GM21423 (cell line): ENCODE results near the gene BMPR2.
"Not testable (repeated sequence)": the region's sequence is repeated elsewhere in the genome, so short reads cannot be mapped to it uniquely, and the experiment has no call there.

Experiments
- ATAC-seq: cut with Tn5 transposase; IDR thresholded peaks from one replicate; pipeline ENCODE4 v1.9.1; 2021; ENCODE audit warnings: mild to moderate bottlenecking, moderate library complexity; ENCODE audit not compliant: unreplicated experiment

BMPR2 gene

GRCh38 chr2:202514732-202515131 lies 138.6 kb downstream of the BMPR2 start:
- ATAC-seq: no peak

GRCh38 chr2:202519453-202519852 lies 143.3 kb downstream of the BMPR2 start:
- ATAC-seq: no peak

- ATAC-seq: no peak
Observed at GRCh38 chr2:202521470-202521869, 145.3 kb downstream of the BMPR2 start.

GRCh38 chr2:202529389-202529788 lies 153.3 kb downstream of the BMPR2 start:
- no peak for ATAC-seq

DNA sequence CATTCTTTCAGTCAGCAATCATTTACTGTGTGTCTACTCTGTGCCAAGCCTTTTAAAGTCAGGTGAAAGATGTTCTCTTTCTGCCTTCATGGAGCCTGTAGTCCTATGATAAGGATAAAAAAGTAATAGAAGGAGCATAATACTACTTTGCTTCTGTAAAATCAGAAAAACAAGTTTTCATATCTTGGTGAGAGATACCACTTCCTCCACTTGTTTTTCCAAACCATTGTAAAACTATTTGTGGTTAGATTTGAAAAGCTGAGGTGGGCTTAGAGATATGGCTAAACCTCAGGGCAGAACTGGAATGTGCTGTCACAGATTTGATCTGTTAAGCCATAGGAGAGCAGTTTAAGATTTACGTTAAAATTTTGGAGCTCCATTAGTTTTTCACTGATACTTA lies 153.9 kb downstream of the BMPR2 start:
- ATAC-seq: no peak

DNA sequence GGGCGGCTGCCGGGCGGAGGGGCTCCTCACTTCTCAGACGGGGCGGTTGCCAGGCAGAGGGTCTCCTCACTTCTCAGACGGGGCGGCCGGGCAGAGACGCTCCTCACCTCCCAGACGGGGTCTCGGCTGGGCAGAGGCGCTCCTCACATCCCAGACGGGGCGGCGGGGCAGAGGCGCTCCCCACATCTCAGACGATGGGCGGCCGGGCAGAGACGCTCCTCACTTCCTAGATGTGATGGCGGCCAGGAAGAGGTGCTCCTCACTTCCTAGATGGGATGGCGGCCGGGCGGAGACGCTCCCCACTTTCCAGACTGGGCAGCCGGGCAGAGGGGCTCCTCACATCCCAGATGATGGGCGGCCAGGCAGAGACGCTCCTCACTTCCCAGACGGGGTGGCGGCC lies 159.2 kb downstream of the BMPR2 start:
- not testable (repeated sequence) for ATAC-seq

GRCh38 chr2:202541137-202541536 lies 165.0 kb downstream of the BMPR2 start:
- no peak for ATAC-seq

DNA sequence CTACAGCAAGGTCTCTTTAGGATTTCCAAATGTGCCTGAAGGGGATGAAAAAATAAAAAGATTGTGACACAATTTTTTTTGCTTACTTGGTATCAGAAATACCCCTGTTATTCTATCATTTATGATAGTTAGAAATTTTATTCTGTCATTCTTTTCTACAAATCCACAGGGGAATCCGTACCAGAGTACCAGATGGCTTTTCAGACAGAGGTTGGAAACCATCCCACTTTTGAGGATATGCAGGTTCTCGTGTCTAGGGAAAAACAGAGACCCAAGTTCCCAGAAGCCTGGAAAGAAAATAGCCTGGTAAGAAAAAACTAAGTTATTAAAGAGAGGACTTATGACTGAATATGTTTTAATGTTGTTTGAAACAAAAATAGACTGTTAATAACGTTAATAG lies 166.0 kb downstream of the BMPR2 start:
- ATAC-seq: no peak

DNA sequence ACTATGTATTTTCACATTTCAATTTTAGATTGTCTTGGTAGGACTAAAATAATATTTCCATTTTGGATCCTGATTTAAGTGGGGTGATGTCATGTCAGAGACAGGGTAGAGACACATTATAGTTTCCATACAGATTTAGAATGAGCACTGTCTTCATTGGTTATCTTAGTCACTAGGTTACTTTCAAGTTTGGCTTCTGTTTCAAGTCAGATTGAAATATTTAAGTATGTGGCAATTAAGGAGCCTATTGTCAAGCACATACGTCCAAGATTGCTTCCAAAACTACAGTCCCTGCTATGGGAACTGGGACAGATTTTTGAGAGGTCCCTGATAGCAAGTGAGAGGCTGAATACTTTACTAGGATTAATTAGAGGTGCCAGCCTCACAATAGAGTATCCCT lies 169.4 kb downstream of the BMPR2 start:
- no peak for ATAC-seq

DNA sequence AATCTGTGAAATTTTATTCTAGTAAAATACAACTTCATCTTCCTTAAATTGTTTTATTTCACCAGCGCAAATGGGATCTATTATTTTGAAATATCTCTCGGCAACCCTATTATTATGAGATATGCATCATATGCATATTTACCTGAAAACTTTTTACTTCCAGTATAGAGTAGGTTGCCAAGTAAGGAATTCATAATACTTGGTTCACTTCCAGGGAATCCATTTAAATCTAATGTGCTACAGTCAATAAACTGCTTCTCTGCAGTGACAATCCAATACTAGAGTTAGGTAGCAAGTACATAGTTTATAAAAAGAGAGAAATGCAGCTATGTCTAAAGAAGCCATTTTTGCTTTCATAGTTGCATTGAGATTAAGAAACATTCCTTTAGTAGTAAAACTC lies 169.8 kb downstream of the BMPR2 start:
- no peak for ATAC-seq

DNA sequence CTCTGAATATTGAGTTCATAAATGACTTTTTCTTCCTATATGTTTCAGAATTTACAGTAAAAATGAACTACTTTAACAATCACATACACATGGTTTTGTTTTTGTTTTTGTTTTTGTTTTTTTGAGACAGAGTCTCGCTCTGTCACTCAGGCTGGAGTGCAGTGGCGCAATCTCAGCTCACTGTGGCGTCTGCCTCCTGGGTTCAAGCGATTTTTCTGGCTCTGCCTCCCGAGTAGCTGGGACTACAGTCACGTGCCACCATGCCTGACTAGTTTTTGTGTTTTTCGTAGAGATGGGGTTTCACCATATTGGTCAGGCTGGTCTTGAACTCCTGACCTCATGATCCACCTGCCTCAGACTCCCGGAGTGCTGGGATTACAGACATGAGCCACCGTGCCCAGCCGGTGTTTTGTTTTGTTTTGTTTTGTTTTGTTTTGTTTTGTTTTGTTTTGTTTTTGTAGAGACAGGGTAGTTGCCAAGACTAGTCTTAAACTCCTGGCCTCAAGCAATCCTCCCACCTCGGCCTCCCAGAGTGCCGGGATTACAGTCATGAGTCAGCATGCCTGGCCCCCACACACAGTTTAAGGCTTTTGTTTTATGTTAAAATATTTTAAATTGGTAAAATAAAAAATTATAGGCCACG lies 170.5 kb downstream of the BMPR2 start:
- not testable (repeated sequence) for ATAC-seq

- ATAC-seq: no peak
Observed at GRCh38 chr2:202548240-202548639, 172.1 kb downstream of the BMPR2 start.

GRCh38 chr2:202551000-202551399 lies 174.9 kb downstream of the BMPR2 start:
- ATAC-seq: not testable (repeated sequence)

DNA sequence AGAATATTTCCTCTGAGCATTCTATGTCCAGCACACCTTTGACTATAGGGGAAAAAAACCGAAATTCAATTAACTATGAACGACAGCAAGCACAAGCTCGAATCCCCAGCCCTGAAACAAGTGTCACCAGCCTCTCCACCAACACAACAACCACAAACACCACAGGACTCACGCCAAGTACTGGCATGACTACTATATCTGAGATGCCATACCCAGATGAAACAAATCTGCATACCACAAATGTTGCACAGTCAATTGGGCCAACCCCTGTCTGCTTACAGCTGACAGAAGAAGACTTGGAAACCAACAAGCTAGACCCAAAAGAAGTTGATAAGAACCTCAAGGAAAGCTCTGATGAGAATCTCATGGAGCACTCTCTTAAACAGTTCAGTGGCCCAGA lies 179.2 kb downstream of the BMPR2 start:
- no peak for ATAC-seq

GRCh38 chr2:202560200-202560599 lies 184.1 kb downstream of the BMPR2 start:
- ATAC-seq: no peak

DNA sequence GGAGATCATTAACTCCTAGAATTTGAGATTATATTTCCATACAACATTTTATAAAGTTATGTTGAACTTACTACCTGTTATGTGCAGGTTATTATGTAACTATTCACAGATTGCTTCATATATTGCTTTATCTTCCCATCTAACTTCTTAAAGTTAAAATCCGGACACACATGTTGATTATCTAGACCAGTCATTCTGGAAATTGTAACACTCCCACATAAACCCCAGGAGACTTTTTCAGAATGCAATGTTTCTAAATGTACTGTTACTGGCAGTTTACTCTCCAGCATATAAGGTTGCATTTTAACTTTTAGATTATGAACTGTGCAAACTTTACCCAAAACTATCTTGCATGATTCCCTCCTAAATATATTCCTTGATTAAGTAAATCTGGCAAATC lies 188.1 kb downstream of the BMPR2 start:
- no peak for ATAC-seq

GRCh38 chr2:202566286-202566685 lies 190.2 kb downstream of the BMPR2 start:
- no peak for ATAC-seq

- ATAC-seq: no peak
Observed at GRCh38 chr2:202574541-202574940, 198.4 kb downstream of the BMPR2 start.

- not testable (repeated sequence) for ATAC-seq
Observed at GRCh38 chr2:202575194-202575593, 199.1 kb downstream of the BMPR2 start.

DNA sequence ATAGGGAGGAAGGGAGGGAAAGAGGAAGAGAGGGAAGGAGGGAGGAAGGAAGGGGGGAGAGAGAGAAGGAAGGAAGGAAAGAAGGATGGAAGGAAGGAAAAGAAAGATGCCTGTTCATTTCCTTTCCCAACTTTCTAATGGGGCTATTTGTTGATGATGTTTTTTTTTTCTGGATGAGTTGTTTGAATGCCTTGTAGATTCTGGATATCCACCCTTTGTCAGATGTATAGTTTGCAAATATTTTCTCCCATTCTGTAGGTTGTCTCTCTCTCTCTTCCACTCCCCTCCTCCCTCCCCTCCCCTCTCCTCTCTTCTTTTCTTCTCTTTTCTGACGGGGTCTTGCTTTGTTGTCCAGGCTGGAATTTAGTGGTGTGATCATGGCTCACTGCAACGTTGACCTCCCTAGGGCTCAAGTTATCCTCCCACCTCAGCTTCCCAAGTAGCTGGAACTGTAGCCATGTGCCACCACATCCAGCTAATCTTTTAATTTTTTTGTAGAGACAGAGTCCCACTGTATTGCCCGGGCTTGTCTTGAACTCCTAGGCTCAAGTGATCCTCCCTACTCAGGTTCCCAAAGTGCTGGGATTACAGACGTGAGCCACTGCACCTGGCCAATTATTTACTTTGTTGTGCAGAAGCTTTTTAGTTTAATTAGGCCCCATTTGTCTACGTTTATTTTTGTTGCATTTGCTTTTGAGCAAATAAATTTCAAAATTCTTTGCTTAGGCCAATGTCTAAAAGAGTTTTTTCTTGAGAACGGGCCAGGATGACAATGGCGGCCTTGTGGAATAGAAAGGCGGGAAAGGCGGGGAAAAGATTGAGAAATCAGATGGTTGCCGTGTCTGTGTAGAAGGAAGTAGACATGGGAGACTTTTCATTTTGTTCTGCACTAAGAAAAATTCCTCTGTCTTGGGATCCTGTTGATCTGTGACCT lies 201.4 kb downstream of the BMPR2 start:
- no peak for ATAC-seq

DNA sequence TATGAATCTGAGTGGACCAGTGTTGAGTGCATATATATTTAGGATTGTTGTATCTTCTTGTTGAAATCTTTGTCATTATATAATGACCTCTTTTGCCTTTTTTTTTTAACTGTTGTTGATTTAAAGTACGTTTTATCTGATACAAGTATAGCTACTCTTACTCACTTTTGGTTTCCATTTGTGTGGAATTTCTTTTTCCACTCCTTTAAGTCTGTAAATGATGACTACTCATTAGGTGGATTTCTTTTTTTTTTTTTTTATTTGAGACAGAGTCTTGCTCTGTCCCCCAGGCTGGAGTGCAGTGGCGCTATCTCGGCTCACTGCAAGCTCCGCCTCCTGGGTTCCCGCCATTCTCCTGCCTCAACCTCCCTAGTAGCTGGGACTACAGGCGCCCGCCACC lies 206.7 kb downstream of the BMPR2 start:
- ATAC-seq: not testable (repeated sequence)

DNA sequence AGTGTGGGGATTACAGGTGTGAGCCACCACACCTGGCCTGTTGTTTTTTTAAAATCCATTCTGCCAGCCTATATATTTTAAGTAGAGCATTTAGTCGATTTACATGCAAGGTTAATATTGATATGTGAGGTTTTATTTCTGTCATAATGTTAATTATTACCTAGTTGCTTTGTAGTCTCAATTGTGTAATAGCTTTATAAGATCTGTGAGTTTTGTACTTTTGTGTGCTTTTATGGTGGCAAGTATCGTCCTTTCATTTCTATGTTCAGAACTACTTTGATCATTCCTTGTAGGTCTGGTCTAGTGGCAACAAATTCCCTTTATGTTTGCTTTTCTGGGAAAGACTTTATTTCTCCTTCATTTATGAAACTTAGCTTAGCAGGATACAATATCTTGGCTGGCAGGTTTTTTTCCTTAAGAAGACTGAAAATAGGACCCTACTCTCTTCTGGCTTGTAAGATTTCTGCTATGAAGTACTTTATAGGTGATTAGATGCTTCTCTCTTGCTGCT lies 207.6 kb downstream of the BMPR2 start:
- ATAC-seq: no peak
